BLaER1 treated with 17β-estradiol and CSF1 and Interleukin-3, amounts not matched to agents 10 nM and 100 nM (cell line): ENCODE data around the gene PCDH9.
"Not testable (repeated sequence)": the region's sequence is repeated elsewhere in the genome, so short reads cannot be mapped to it uniquely, and the experiment has no call there.

Experiments used
- H3K27ac ChIP-seq, 11 experiments: shearing (Covaris generic); formaldehyde crosslinking; 2 replicates each; pipeline ENCODE4 v1.8.1; 2022
- H3K27me3 ChIP-seq, 11 experiments: shearing (Covaris generic); formaldehyde crosslinking; 2 replicates each; pipeline ENCODE4 v1.8.1; 2022
- H3K36me3 ChIP-seq, 11 experiments: shearing (Covaris generic); formaldehyde crosslinking; 2 replicates each; pipeline ENCODE4 v1.8.1; 2022
- H3K4me1 ChIP-seq, 10 experiments: shearing (Covaris generic); formaldehyde crosslinking; 2 replicates each; pipeline ENCODE4 v1.8.1; 2022
- H3K4me2 ChIP-seq, 11 experiments: shearing (Covaris generic); formaldehyde crosslinking; 2 replicates each; pipeline ENCODE4 v1.8.1; 2022
- H3K4me3 ChIP-seq, 10 experiments: shearing (Covaris generic); formaldehyde crosslinking; 2 replicates each; pipeline ENCODE4 v1.8.1; 2022
- H3K9ac ChIP-seq, 11 experiments: shearing (Covaris generic); formaldehyde crosslinking; 2 replicates each; pipeline ENCODE4 v1.8.1; 2022
- H3K9me3 ChIP-seq, 11 experiments: shearing (Covaris generic); formaldehyde crosslinking; replicated peaks in 1 of 11; 2 replicates each; pipeline ENCODE4 v1.8.1; 2022
- H4K20me1 ChIP-seq, 11 experiments: shearing (Covaris generic); formaldehyde crosslinking; 2 replicates each; pipeline ENCODE4 v1.8.1; 2022
- Cebpa-rat ChIP-seq, 11 experiments: shearing (Covaris generic); IDR thresholded peaks; 2 replicates each; pipeline ENCODE4 v1.8.1; 2022

Gene PCDH9

DNA sequence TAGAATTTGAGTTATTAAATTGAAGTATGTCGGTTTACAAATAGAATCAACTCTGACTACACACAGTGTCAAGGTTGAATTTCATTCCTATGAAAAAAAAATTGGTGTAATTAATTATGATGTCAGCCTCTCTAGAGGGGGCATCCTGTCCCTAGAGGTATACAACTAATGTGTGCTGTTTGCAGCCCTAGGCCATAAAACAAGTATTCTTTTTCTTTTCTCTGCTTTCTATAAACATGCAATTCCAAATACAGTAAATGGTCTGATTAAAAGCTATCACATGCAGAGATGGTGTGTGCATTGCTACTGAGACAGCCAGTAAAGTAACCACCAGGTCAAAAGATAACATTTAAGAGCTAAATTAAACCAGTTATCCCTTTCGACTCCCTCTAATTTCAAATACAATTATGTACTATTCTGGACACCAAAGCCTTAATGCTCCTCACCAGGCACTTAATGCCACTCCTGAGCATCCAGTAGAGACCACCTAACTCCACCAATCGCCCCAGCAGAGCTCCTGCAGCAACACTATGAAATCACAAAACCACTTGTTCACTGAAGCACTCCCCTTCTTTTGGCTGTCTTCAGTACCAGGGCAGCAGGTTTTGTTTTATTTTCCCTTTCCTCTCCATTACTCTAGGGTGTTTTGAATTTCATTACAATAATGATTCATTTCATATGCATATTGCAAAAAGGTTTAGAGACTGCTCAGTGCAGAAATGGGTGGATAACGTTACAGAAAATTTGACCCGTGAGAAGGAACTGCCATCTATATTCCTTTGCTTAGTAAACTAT is 426.9 kb downstream of the PCDH9 start:
- no peak overlapping the region for H3K27ac ChIP-seq

GRCh38 chr13:66795636-66796035 is 434.5 kb downstream of the PCDH9 start:
- Histone ChIP-seq H3K27ac (no peak overlapping the region), H3K4me2 (no peak overlapping the region), H3K4me1 (peaks cover 0 to 6% (median 0%) of the 10 kb centered on the region in 10 experiments; a peak in 3 of 20 replicates), H3K36me3 (no peaks in the 10 kb centered on the region), H3K9ac (no peak overlapping the region), H3K27me3 (no peaks in the 10 kb centered on the region), H4K20me1 (no peaks in the 10 kb centered on the region), H3K4me3 (no peak overlapping the region), H3K9me3 (no peaks in the 10 kb centered on the region)
- no peak for TF ChIP-seq Cebpa-rat (IDR thresholded peaks at IDR 0.05)

More for the DNA sequence above, 426.9 kb downstream of the PCDH9 start:
- H3K4me2 ChIP-seq, result no peak overlapping the region
- H3K4me3 ChIP-seq, result no peak overlapping the region
- no peaks in the 10 kb centered on the region for H3K36me3 ChIP-seq
- H4K20me1 ChIP-seq, result no peaks in the 10 kb centered on the region
- no peak for TF ChIP-seq Cebpa-rat (IDR thresholded peaks at IDR 0.05)
- no peaks in the 10 kb centered on the region for H3K9me3 ChIP-seq
- no peaks in the 10 kb centered on the region for H3K27me3 ChIP-seq
- peaks cover 0 to 6% (median 0%) of the 10 kb centered on the region in 10 experiments; a peak in 3 of 20 replicates for H3K4me1 ChIP-seq
- H3K9ac ChIP-seq, result no peak overlapping the region

- no peaks in the 10 kb centered on the region for H3K4me1 ChIP-seq
- no peaks in the 10 kb centered on the region for H3K27me3 ChIP-seq
- H3K27ac ChIP-seq, result no peak overlapping the region
- no peaks in the 10 kb centered on the region for H3K9me3 ChIP-seq
- H3K36me3 ChIP-seq, result no peaks in the 10 kb centered on the region
- no peaks in the 10 kb centered on the region for H4K20me1 ChIP-seq
- no peak for TF ChIP-seq Cebpa-rat (IDR thresholded peaks at IDR 0.05)
- no peak overlapping the region for H3K9ac ChIP-seq
- no peak overlapping the region for H3K4me2 ChIP-seq
- no peak overlapping the region for H3K4me3 ChIP-seq
Observed at GRCh38 chr13:66794340-66795031, 435.6 kb downstream of the PCDH9 start.

DNA sequence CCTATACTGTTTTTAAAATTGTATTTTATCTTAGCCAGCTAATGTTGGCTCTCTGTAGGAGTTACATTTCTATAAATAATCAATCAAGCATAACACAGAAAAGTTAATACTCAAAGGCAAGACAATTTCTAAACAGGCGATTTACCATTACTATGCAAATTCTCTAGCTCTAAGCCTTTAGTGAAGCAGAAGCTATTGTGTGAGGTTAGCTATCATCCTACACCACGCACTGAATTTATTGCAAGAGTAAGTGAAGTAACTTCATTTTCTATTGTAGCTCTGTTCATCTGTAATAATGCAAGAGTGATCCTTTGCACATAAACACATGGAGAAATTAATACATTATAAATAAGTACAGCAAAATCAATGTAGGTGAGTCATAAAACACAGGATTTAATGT is 439.3 kb downstream of the PCDH9 start:
- Histone ChIP-seq H3K4me2 (no peak overlapping the region), H3K36me3 (no peaks in the 10 kb centered on the region), H4K20me1 (no peaks in the 10 kb centered on the region), H3K9me3 (no peaks in the 10 kb centered on the region), H3K9ac (no peak overlapping the region), H3K27ac (no peak overlapping the region), H3K4me3 (no peak overlapping the region), H3K27me3 (no peaks in the 10 kb centered on the region), H3K4me1 (no peaks in the 10 kb centered on the region)
- no peak for TF ChIP-seq Cebpa-rat (IDR thresholded peaks at IDR 0.05)

DNA sequence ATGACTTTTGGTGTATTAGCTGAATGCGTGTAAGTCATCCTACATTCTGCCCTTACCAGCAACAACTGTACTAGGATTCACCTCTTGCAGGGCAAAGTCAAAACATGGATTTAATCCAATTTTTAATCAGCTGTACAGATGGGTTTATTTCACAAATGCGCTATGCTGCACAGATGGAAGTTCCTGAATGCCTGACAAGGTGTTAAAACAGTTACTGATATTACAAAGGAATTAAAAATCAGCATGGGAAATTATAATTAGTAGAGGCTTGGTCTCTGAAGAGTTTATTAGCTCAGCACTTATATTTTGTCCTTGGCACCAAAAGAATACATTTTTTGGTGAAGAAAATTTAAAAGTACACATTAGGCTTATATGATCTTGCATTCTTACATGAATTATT is 448.9 kb downstream of the PCDH9 start:
- no peak overlapping the region for H3K4me2 ChIP-seq
- TF ChIP-seq Cebpa-rat (IDR thresholded peaks at IDR 0.05), result no peak
- no peaks in the 10 kb centered on the region for H4K20me1 ChIP-seq
- H3K36me3 ChIP-seq, result no peaks in the 10 kb centered on the region
- no peaks in the 10 kb centered on the region for H3K4me1 ChIP-seq
- H3K27me3 ChIP-seq, result no peaks in the 10 kb centered on the region
- H3K27ac ChIP-seq, result no peak overlapping the region
- no peak overlapping the region for H3K4me3 ChIP-seq
- no peaks in the 10 kb centered on the region for H3K9me3 ChIP-seq
- no peak overlapping the region for H3K9ac ChIP-seq

DNA sequence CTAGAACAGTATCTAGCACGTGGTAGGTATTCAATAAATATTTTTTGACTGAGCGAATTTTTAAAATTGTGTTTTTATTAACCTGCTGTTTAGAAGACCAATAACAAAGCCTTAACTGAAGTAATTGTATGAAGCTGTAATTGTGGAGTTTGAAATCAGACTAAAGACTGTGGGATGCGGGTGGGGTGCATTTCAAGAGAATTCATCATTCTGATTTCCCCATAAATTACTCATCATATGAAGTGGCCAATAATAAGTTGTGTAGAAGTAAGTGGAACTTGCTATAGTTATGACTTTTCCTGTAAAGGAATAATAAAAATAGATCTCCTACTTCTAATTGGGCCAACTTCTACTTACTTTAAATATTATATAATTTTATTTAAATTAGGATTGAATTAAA is 449.3 kb downstream of the PCDH9 start:
- no peaks in the 10 kb centered on the region for H4K20me1 ChIP-seq
- no peak overlapping the region for H3K27ac ChIP-seq
- H3K9me3 ChIP-seq, result no peaks in the 10 kb centered on the region
- no peaks in the 10 kb centered on the region for H3K27me3 ChIP-seq
- H3K9ac ChIP-seq, result no peak overlapping the region
- H3K4me1 ChIP-seq, result no peaks in the 10 kb centered on the region
- TF ChIP-seq Cebpa-rat (IDR thresholded peaks at IDR 0.05), result no peak
- no peaks in the 10 kb centered on the region for H3K36me3 ChIP-seq
- H3K4me3 ChIP-seq, result no peak overlapping the region
- H3K4me2 ChIP-seq, result no peak overlapping the region

- Histone ChIP-seq H3K9me3 (no peaks in the 10 kb centered on the region), H3K4me1 (no peaks in the 10 kb centered on the region), H3K9ac (no peak overlapping the region), H4K20me1 (no peaks in the 10 kb centered on the region), H3K27me3 (no peaks in the 10 kb centered on the region), H3K36me3 (no peaks in the 10 kb centered on the region), H3K27ac (no peak overlapping the region), H3K4me2 (no peak overlapping the region), H3K4me3 (no peak overlapping the region)
- TF ChIP-seq Cebpa-rat (IDR thresholded peaks at IDR 0.05), result no peak
Observed at GRCh38 chr13:66778461-66778860, 451.7 kb downstream of the PCDH9 start.

DNA sequence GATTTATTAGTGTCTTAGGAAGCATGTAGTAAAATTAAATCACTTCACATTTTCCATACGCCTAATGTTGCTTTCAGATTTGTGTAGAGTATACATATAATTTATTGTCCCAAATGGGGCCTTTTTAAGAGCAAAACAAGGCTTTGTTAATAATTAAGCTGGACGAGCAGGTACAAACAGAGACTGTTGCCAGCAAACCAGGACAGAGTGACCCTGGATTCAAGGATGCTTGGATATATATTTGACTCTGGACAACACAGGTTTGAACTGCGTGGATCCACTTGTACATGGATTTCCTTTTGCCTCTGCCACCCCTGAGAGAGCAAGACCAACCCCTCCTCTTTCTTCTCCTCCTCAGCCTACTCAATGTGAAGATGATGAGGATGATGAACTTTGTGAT is 454.9 kb downstream of the PCDH9 start:
- no peaks in the 10 kb centered on the region for H3K27me3 ChIP-seq

DNA sequence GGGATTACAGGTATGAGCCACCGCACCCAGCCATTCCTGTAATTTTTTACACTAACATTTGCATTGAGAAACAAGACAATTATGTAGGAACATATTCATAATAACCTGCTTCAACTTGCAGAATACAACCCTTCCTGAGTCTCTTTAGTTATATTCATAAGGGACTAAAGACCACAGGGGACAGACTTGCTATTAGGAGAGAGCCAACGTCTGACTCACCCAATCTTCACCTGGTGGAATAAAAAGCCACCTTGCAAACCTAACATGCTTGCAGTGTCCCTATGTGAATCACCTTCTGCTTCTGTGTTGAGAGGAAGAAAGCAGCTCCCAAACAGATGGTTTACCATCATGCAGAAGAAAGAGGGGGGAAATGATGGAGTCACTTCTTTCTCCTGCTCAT is 456.1 kb downstream of the PCDH9 start:
- Histone ChIP-seq H3K4me1 (no peaks in the 10 kb centered on the region), H3K27ac (no peak overlapping the region), H3K36me3 (no peaks in the 10 kb centered on the region), H3K4me3 (no peak overlapping the region), H3K4me2 (no peak overlapping the region), H3K27me3 (no peaks in the 10 kb centered on the region), H4K20me1 (no peaks in the 10 kb centered on the region), H3K9me3 (no peaks in the 10 kb centered on the region), H3K9ac (no peak overlapping the region)
- TF ChIP-seq Cebpa-rat (IDR thresholded peaks at IDR 0.05), result no peak

More for the DNA sequence above, 454.9 kb downstream of the PCDH9 start:
- no peak for TF ChIP-seq Cebpa-rat (IDR thresholded peaks at IDR 0.05)
- Histone ChIP-seq H4K20me1 (no peaks in the 10 kb centered on the region), H3K9me3 (no peaks in the 10 kb centered on the region), H3K9ac (no peak overlapping the region), H3K4me3 (no peak overlapping the region), H3K4me1 (no peaks in the 10 kb centered on the region), H3K36me3 (no peaks in the 10 kb centered on the region), H3K4me2 (no peak overlapping the region), H3K27ac (no peak overlapping the region)

DNA sequence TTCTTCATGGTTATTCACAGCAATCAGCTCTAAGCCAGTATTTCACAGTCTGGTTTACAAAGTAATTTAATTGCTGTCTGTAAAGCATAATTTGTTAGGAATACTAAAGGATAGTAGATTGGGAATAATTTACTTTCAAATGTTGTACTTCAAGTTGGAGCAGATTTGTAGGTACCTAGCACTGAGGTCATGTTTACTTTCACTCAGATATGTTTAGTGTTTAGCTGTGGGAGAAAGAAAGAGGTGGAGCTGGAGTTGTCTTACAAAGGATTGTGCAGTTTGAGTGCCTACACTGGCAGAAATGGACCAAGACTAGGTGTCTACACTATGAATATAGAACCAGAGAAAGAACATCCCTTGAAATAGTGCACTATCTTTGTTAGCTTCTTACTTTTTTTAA is 464.6 kb downstream of the PCDH9 start:
- no peak overlapping the region for H3K9ac ChIP-seq
- H3K4me2 ChIP-seq, result no peak overlapping the region
- H4K20me1 ChIP-seq, result no peaks in the 10 kb centered on the region
- H3K4me1 ChIP-seq, result no peaks in the 10 kb centered on the region
- H3K36me3 ChIP-seq, result 0 out of 22 replicates have a peak, but pooled peaks cover 0 to 9% (median 0%) of the 10 kb centered on the region in 11 experiments
- TF ChIP-seq Cebpa-rat (IDR thresholded peaks at IDR 0.05), result no peak
- no peaks in the 10 kb centered on the region for H3K27me3 ChIP-seq
- H3K4me3 ChIP-seq, result no peak overlapping the region
- no peak overlapping the region for H3K27ac ChIP-seq
- H3K9me3 ChIP-seq, result peaks cover 16 to 23% (median 19%) of the 10 kb centered on the region in 11 experiments

DNA sequence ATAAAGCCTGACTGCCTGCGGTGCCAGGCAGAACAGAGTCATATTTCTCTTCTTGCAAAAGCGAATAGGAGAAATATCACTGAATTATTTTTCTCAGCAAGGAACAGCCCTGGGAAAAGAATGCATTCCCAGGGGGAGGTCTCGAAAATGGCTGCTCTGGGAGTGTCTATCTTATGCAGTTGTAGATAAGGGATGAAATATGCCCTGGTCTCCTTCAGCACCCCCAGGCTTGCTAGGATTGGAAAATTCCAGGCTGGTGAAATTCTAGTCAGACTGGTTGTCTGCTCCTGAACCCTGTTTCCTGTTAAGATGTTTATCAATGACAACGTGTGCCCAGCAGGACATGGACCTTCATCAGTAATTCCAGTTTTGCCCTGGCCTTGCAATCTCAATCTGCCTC is 469.5 kb downstream of the PCDH9 start:
- not testable (repeated sequence) for H3K36me3 ChIP-seq, H3K27me3 ChIP-seq, H3K27ac ChIP-seq, H3K4me1 ChIP-seq, H4K20me1 ChIP-seq, H3K4me2 ChIP-seq, H3K4me3 ChIP-seq, H3K9ac ChIP-seq
- peaks cover 24 to 34% (median 28%) of the 10 kb centered on the region in 11 experiments for H3K9me3 ChIP-seq
